Measurements from ENCODE around the gene MYBPHL. TPM values are rescaled to one million over a fixed set of nuclear protein-coding genes. Genes with fewer than 3 reads are reported as not detected.

MYBPHL gene
- total RNA-seq, 6 experiments from 2014 or later: not detected

DNA sequence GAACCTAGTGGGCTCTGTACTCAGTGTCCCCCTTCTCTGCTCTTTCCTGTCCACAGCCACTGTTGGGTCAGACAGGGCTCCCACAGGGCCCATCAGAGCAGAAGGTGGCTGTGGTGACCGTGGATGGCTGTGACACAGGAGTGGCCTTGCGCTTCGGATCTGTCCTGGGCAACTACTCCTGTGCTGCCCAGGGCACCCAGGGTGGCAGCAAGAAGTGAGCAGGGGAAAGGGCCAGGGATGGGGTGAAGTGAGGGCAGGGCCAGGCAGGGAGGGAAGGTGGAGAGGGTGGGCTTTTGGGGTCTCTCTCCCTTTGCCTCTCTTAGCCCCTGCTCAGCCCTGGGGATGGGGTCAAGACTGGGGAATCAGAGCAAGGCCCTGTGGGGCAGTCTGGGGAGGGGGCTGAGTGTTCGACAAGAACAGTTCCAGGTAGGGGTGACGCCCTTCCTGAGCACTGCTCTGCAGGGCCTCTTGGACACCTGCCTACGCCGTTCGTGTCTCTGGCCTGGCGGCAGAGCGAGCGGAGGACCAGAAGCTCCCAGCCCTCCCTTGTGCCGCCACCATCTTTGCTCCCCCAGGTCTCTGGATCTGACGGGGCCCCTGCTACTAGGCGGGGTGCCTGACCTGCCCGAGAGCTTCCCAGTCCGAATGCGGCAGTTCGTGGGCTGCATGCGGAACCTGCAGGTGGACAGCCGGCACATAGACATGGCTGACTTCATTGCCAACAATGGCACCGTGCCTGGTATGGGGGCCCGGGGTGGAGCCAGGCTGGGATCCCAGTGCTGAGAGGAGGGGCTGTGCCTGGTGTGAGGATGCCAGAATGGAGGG, 44.4 kb downstream of the MYBPHL start:
- 80% methylated on average over 4 of the region's 22 CpGs for WGBS (ENCODE audit: insufficient coverage, low coverage, low lambda C conversion rate, missing lambda C conversion rate)
- H3K4me1 ChIP-seq: no peaks in the 10 kb centered on the region
- TF ChIP-seq, protein P1, sequence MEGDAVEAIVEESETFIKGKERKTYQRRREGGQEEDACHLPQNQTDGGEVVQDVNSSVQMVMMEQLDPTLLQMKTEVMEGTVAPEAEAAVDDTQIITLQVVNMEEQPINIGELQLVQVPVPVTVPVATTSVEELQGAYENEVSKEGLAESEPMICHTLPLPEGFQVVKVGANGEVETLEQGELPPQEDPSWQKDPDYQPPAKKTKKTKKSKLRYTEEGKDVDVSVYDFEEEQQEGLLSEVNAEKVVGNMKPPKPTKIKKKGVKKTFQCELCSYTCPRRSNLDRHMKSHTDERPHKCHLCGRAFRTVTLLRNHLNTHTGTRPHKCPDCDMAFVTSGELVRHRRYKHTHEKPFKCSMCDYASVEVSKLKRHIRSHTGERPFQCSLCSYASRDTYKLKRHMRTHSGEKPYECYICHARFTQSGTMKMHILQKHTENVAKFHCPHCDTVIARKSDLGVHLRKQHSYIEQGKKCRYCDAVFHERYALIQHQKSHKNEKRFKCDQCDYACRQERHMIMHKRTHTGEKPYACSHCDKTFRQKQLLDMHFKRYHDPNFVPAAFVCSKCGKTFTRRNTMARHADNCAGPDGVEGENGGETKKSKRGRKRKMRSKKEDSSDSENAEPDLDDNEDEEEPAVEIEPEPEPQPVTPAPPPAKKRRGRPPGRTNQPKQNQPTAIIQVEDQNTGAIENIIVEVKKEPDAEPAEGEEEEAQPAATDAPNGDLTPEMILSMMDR (IDR thresholded peaks at IDR 0.05): no peak
- TF ChIP-seq POLR2A (IDR thresholded peaks at IDR 0.05): no peak
- no peaks in the 10 kb centered on the region for H3K27me3 ChIP-seq
- H3K4me3 ChIP-seq: no peak overlapping the region
- no peaks in the 10 kb centered on the region for H3K36me3 ChIP-seq
- no peaks in the 10 kb centered on the region for H3K9me3 ChIP-seq
- ATAC-seq (no peak), DNase-seq (no peak)
- H3K27ac ChIP-seq: no peak overlapping the region
- intact Hi-C loops (cut with DNase I): loop anchor here (5.0 kb wide), 3 partner anchors 135 to 270 kb away; partner anchors contain the start of gene SORT1 (in 1 of the 2)

DNA sequence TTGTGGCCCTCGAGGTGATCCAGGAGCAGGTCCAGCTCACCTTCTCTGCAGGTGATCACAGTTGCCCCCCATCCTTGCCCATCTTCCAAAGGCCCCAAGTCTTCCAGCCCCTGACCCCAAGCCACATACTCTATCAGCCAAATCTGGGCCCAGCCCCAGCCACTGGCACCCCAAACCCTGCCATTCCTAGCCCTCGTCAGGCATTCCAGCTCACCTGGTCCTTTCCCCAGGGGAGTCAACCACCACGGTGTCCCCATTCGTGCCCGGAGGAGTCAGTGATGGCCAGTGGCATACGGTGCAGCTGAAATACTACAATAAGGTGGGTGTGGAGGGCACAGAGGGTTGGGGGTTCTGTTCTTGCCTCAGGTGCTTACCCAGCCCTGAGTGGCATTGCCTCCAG, 45.2 kb downstream of the MYBPHL start:
- Histone ChIP-seq H3K36me3 (no peaks in the 10 kb centered on the region), H3K9me3 (no peaks in the 10 kb centered on the region), H3K27ac (no peak overlapping the region), H3K4me3 (no peak overlapping the region), H3K27me3 (no peaks in the 10 kb centered on the region), H3K4me1 (no peaks in the 10 kb centered on the region)
- 80% methylated on average over 1 of the region's 6 CpGs for WGBS (ENCODE audit: insufficient coverage, low coverage, low lambda C conversion rate, missing lambda C conversion rate)
- DNase-seq: no peak
- TF ChIP-seq, protein P1 (IDR thresholded peaks at IDR 0.05): no peak
- no peak for TF ChIP-seq POLR2A (IDR thresholded peaks at IDR 0.05)
- intact Hi-C loops (cut with DNase I): loop anchor here (5.0 kb wide), 3 partner anchors 136 to 271 kb away; partner anchors contain the start of gene SORT1 (in 1 of the 2)
- no peak for ATAC-seq

DNA sequence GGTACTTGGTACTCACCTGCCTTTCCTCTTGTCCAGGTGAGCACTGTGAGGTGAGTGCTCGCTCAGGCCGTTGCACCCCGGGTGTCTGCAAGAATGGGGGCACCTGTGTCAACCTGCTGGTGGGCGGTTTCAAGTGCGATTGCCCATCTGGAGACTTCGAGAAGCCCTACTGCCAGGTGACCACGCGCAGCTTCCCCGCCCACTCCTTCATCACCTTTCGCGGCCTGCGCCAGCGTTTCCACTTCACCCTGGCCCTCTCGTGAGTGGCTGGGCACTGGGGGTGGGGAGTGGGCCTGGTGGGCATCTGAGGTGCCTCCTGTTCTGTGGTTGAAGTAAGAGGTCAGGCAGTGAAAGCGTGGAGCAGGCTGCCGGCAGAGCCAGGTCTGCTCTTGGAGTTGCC, 45.8 kb downstream of the MYBPHL start:
- no peaks in the 10 kb centered on the region for H3K27me3 ChIP-seq
- TF ChIP-seq POLR2A (IDR thresholded peaks at IDR 0.05): no peak
- TF ChIP-seq, protein P1 (IDR thresholded peaks at IDR 0.05): no peak
- H3K4me1 ChIP-seq: no peaks in the 10 kb centered on the region
- no peaks in the 10 kb centered on the region for H3K36me3 ChIP-seq
- H3K9me3 ChIP-seq: no peaks in the 10 kb centered on the region
- no peak for ATAC-seq
- intact Hi-C loops (cut with DNase I): loop anchor here (5.0 kb wide), 3 partner anchors 136 to 271 kb away; partner anchors contain the start of gene SORT1 (in 1 of the 2)
- no peak overlapping the region for H3K4me3 ChIP-seq
- 85% methylated on average over 3 of the region's 16 CpGs for WGBS (ENCODE audit: insufficient coverage, low coverage, low lambda C conversion rate, missing lambda C conversion rate)
- no peak for DNase-seq
- no peak overlapping the region for H3K27ac ChIP-seq

DNA sequence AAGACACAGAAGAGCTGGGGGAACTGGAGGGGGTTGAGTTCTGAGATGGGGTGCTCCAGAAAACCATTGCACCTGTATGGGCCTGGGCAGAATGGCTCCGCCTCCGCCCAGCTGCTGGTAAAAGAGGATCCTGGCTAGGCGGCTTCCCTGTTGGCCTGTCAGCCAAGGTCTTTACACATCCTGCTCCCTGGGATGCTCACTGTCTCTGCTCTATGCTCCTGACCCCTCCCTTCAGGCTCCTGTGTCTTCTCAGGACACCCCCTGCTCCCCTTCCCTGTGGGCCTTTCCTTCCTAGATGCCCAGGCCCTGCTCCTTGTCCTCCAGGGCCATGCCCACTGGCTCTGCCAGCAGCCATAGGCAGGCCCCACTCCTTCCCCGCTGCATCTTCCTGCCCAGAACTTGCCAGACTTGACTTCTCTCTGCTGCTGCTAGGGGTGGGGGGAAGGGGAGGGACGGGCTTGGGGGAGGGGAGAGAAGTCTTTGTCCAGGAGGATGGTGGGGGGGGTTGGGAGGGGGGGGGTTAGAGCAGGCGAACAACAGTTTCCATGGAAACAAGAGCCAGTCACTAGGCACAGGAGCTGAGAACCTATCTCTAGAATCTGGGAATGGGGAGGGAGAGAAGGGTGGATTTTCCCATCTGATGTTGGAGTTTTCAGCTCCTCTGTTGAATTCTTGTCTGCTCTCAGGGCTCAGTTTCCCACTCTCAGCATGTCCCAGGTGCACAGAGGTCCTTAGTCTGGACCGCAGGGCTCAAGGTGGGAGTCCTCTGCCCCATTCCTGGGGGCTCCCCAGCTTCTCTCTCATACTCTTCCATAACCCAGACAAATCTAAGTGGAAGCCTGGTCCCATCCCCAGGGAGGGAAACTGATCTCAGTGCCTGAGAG, 46.9 kb downstream of the MYBPHL start:
- intact Hi-C loops (cut with DNase I): loop anchor here (5.0 kb wide), 3 partner anchors 137 to 272 kb away; partner anchors contain the start of gene SORT1 (in 1 of the 2)

More for the DNA sequence above, 46.9 kb downstream of the MYBPHL start:
- Histone ChIP-seq H3K4me1 (no peaks in the 10 kb centered on the region), H3K27ac (no peak overlapping the region), H3K4me3 (no peak overlapping the region), H3K9me3 (no peaks in the 10 kb centered on the region), H3K27me3 (no peaks in the 10 kb centered on the region), H3K36me3 (no peaks in the 10 kb centered on the region)
- TF ChIP-seq, protein P1 (IDR thresholded peaks at IDR 0.05): no peak
- TF ChIP-seq POLR2A (IDR thresholded peaks at IDR 0.05): no peak
- WGBS (ENCODE audit: insufficient coverage, low coverage, low lambda C conversion rate, missing lambda C conversion rate): 88% methylated on average over 3 of the region's 7 CpGs
- DNase-seq (no peak), ATAC-seq (no peak)

Measured in right lobe of liver (tissue), 6 donors.